Endothelial cell of umbilical vein (primary cell): ENCODE measurements around the gene ADAMTSL5. TPM values are rescaled to one million over a fixed set of nuclear protein-coding genes. Genes with fewer than 3 reads are reported as not detected.

Experiments
- BruUV-seq: library from RNA; stranded (reverse); fragments of 400-500 nt; replicated peaks from 2 replicates; lab custom pipeline; 2021; lab: Mats Ljungman, UMichigan
- CTCF ChIA-PET: fragments of 300-600, 350-600 bp; sonication (Branson Sonifier 250); formaldehyde crosslinking; loops from one replicate; lab custom pipeline; 2021; ENCODE audit warnings: antibody characterized with exemption, inconsistent platforms; lab: Charles Lee
- POLR2A ChIA-PET: fragments of 300-600, 350-600 bp; sonication (Branson Sonifier 250); formaldehyde crosslinking; loops from one replicate; lab custom pipeline; 2021; ENCODE audit warnings: antibody characterized with exemption, inconsistent platforms; lab: Charles Lee
- DNase-seq: peaks from one replicate; pipeline ENCODE4 v3.0.0-alpha.2; 2011; ENCODE audit warnings: low read depth, low spot score
- FAIRE-seq: peaks from 2 replicates; lab custom pipeline; 2011; peaks lifted over from hg19 to GRCh38; lab: Jason Lieb, UNC
- H2AFZ ChIP-seq: 2 replicates; pipeline ENCODE4 v1.6.0; 2012; ENCODE audit warnings: low read depth, low read length, control low read depth, inconsistent platforms
- H3K27ac ChIP-seq: 2 replicates; pipeline ENCODE4 v1.5.1; 2011; ENCODE audit warnings: low read depth, mild to moderate bottlenecking, control low read depth, low read length, moderate library complexity; ENCODE audit not compliant: insufficient read depth
- H3K27me3 ChIP-seq, 2 experiments: 2 replicates each; pipeline versions ENCODE4 v1.6.0 to v1.6.1; 2011; ENCODE audit warnings: low read length in 2 of 2, mixed read lengths in 1 of 2; ENCODE audit not compliant: control insufficient read depth in 2 of 2, insufficient read depth in 2 of 2
- H3K36me3 ChIP-seq, 2 experiments: 2 replicates in 1 of 2; 3 replicates in 1 of 2; pipeline ENCODE4 v1.5.1; 2011; ENCODE audit warnings: low read length in 2 of 2, mild to moderate bottlenecking in 1 of 2, moderate library complexity in 1 of 2; ENCODE audit not compliant: control insufficient read depth in 2 of 2, insufficient read depth in 2 of 2; ENCODE audit errors: extremely low read depth in 1 of 2
- H3K4me1 ChIP-seq: 3 replicates; pipeline ENCODE4 v1.5.1; 2011; ENCODE audit warnings: mild to moderate bottlenecking, low read length; ENCODE audit not compliant: control insufficient read depth, insufficient read depth; ENCODE audit errors: extremely low read depth
- H3K4me2 ChIP-seq: 2 replicates; pipeline ENCODE4 v1.6.1; 2011; ENCODE audit warnings: low read length, control low read depth, mixed read lengths; ENCODE audit not compliant: insufficient read depth
- H3K4me3 ChIP-seq, 3 experiments: fragments of 200-600 bp in 1 of 3; sonication (generic), shearing (Covaris generic) in 1 of 3; replicated peaks in 1 of 3; 2 replicates each; pipeline ENCODE4 v1.5.1; 2011 to 2016; ENCODE audit warnings: control low read depth in 3 of 3, low read length in 3 of 3, mild to moderate bottlenecking in 2 of 3, inconsistent platforms in 1 of 3, low read depth in 1 of 3, moderate library complexity in 1 of 3; ENCODE audit not compliant: insufficient read depth in 1 of 3
- H3K79me2 ChIP-seq: 2 replicates; pipeline ENCODE4 v1.6.0; 2012; ENCODE audit warnings: low read length, inconsistent platforms; ENCODE audit not compliant: control insufficient read depth, insufficient read depth
- H3K9ac ChIP-seq: replicated peaks from 2 replicates; pipeline ENCODE3; 2011; ENCODE audit warnings: low read length, control low read depth; ENCODE audit not compliant: insufficient read depth; ENCODE audit errors: extremely low read depth
- H3K9me1 ChIP-seq: replicated peaks from 3 replicates; pipeline ENCODE4 v1.6.0; 2011; ENCODE audit warnings: mild to moderate bottlenecking, low read length; ENCODE audit not compliant: control insufficient read depth, insufficient read depth; ENCODE audit errors: extremely low read depth
- H3K9me3 ChIP-seq: replicated peaks from 2 replicates; pipeline ENCODE4 v1.5.1; 2012; ENCODE audit warnings: low read length, inconsistent platforms; ENCODE audit not compliant: control insufficient read depth, insufficient read depth
- H4K20me1 ChIP-seq: replicated peaks from 2 replicates; pipeline ENCODE3; 2011; ENCODE audit warnings: mild to moderate bottlenecking, low read length; ENCODE audit not compliant: control insufficient read depth, insufficient read depth; ENCODE audit errors: extremely low read depth
- EZH2 ChIP-seq: IDR thresholded peaks from 2 replicates; pipeline ENCODE4 v1.6.1; 2012; ENCODE audit warnings: borderline replicate concordance, low read depth, mild to moderate bottlenecking, moderate library complexity, low read length, inconsistent platforms; ENCODE audit not compliant: severe bottlenecking
- FOS ChIP-seq: IDR thresholded peaks from 2 replicates; pipeline ENCODE4 v1.6.1; 2011; ENCODE audit warnings: mild to moderate bottlenecking, low read length, moderate library complexity, borderline replicate concordance; ENCODE audit not compliant: insufficient read depth
- GATA2 ChIP-seq: IDR thresholded peaks from 2 replicates; pipeline ENCODE4 v1.7.0; 2011; ENCODE audit warnings: low read depth, mild to moderate bottlenecking, moderate library complexity, mixed read lengths, low read length; ENCODE audit not compliant: insufficient read length, insufficient read depth
- JUN ChIP-seq: IDR thresholded peaks from 2 replicates; pipeline ENCODE4 v1.6.1; 2011; ENCODE audit warnings: borderline replicate concordance, low read depth; ENCODE audit not compliant: insufficient read length, insufficient read depth
- MYC ChIP-seq: IDR thresholded peaks from one replicate; pipeline ENCODE4 v1.6.1; 2011; ENCODE audit warnings: mild to moderate bottlenecking, low read depth, low read length
- POLR2A ChIP-seq: IDR thresholded peaks from 2 replicates; pipeline ENCODE4 v1.6.1; 2012; ENCODE audit warnings: low read depth, mild to moderate bottlenecking, control low read depth, low read length
- dilution Hi-C: fragments of 300-500 bp; cut with MboI; formaldehyde crosslinking; loops from one replicate; pipeline ENCODE4 v1.15.0; 2019; ENCODE audit warnings: low sequenced_read_pairs; ENCODE audit not compliant: extremely low pct_ligation_motif_present
- intact Hi-C: fragments of 100-400 bp; cut with micrococcal nuclease; formaldehyde crosslinking; loops from one replicate; pipeline ENCODE4 v1.10.0; 2022
- polyA plus RNA-seq, 4 experiments: library from polyadenylated mRNA; depleted of rRNA in 3 of 4; stranded (reverse) in 3 of 4; unstranded in 1 of 4; fragments of >200 nt; gene quantifications; 2 replicates each; pipeline versions ENCODE4 v1.2.1 to v1.2.3, GENCODE V29; 2011 to 2012; ENCODE audit warnings: missing spikeins in 1 of 4
- total RNA-seq: library from RNA; stranded (reverse); gene quantifications from 2 replicates; pipeline ENCODE4 v1.2.3, GENCODE V29; 2021
- TF ChIP-seq, protein P1 (sequence below), 2 donors: IDR thresholded peaks; 1 replicate in 1 of 2; 2 replicates in 1 of 2; pipeline ENCODE4 v1.5.1; 2011; ENCODE audit warnings: low read length in 2 of 2, mild to moderate bottlenecking in 2 of 2, moderate library complexity in 2 of 2, control low read depth in 1 of 2, inconsistent platforms in 1 of 2, low read depth in 1 of 2; ENCODE audit not compliant: insufficient read depth in 1 of 2; ENCODE audit errors: extremely low read depth in 1 of 2

Gene ADAMTSL5
- total and polyA plus RNA-seq, 2 donors (not counting 3 experiments of a cell fraction or from before 2014, with no cell fraction given) = 0.07 TPM; not detected in 1

DNA sequence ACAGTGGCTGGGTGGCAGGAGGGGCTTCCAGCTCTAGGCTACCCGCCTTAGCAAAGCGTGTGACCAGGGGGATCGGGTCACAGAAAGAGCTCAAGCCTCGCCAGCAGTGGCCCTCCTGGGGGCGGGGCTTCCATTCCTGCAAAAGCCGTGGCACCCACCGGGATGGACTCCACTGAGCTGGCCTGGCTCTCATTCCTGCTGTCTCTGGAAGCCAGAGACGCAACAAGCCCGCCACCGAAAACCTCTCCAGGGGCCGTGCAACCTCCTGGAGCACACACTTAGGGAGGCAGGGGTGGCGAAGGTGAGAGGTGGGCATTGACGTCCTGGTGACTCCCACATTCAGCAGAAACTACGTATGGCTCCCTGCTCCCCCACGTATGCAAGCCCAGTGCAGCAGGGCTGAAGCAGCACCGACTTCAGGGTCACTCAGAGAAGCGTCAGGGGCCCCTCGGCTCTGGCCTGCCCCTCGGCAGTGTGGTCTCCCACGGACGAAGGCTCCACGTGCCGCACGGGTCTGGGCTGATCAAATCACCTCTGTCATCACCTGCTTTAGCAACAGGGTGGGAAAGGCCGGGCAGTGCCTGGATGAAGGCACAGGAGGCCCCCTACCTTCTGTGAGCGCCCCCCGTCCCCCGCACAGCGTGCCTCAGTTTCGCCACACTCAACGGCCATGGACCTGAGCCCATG is 36.9 kb downstream of the ADAMTSL5 start:
- H3K4me3 ChIP-seq = no peak overlapping the region
- peaks cover 16 to 25% of the 10 kb centered on the region in 2 experiments for H3K27me3 ChIP-seq
- intact Hi-C loops = no loop called here
- H3K27ac ChIP-seq = no peak overlapping the region
- no TSS peak for BruUV-seq
- CTCF ChIA-PET = interaction anchor here (2.4 kb wide), 1 partner anchor 10 kb away, joined by 12 read pairs; no protein-coding TSS in a partner anchor
- FAIRE-seq = no peak
- H3K79me2 ChIP-seq = peaks cover 5% of the 10 kb centered on the region
- H3K36me3 ChIP-seq = peaks cover 0 to 3% of the 10 kb centered on the region in 2 experiments
- POLR2A ChIA-PET = no interaction called here
- no peaks in the 10 kb centered on the region for H4K20me1 ChIP-seq
- H3K4me2 ChIP-seq = no peak overlapping the region
- H3K9ac ChIP-seq = no peak overlapping the region
- DNase-seq = no peak
- no peaks in the 10 kb centered on the region for H3K9me1 ChIP-seq
- dilution Hi-C loops = no loop called here
- no peaks in the 10 kb centered on the region for H3K9me3 ChIP-seq
- TF ChIP-seq, protein P1, sequence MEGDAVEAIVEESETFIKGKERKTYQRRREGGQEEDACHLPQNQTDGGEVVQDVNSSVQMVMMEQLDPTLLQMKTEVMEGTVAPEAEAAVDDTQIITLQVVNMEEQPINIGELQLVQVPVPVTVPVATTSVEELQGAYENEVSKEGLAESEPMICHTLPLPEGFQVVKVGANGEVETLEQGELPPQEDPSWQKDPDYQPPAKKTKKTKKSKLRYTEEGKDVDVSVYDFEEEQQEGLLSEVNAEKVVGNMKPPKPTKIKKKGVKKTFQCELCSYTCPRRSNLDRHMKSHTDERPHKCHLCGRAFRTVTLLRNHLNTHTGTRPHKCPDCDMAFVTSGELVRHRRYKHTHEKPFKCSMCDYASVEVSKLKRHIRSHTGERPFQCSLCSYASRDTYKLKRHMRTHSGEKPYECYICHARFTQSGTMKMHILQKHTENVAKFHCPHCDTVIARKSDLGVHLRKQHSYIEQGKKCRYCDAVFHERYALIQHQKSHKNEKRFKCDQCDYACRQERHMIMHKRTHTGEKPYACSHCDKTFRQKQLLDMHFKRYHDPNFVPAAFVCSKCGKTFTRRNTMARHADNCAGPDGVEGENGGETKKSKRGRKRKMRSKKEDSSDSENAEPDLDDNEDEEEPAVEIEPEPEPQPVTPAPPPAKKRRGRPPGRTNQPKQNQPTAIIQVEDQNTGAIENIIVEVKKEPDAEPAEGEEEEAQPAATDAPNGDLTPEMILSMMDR (IDR thresholded peaks at IDR 0.05; ENCODE audit: extremely low read depth in 1 of 2, insufficient read depth in 1 of 2, low read depth in 1 of 2, low read length in 2 of 2) = no peak
- TF ChIP-seq POLR2A (no peak), EZH2 (no peak), JUN (no peak), FOS (no peak), MYC (no peak), GATA2 (no peak)
- H2AFZ ChIP-seq = no peak overlapping the region
- peaks cover 3% of the 10 kb centered on the region for H3K4me1 ChIP-seq
